NK-92 treated with Interleukin-12 subunit alpha and Interleukin-12 subunit beta, amount 100 ng/mL, for 24 hours (cell line): ENCODE measurements around the gene ASPHD1.
"Not testable (repeated sequence)": the region's sequence is repeated elsewhere in the genome, so short reads cannot be mapped to it uniquely, and the experiment has no call there.

ENCODE experiments used
- DNase-seq: peaks from one replicate; lab custom pipeline; 2025; lab: John Stamatoyannopoulos, UW

Gene ASPHD1

GRCh38 chr16:29900102-29900887, at the start of gene ASPHD1:
TSS of gene ASPHD1 (plus strand) at chr16:29900488. CDS start at chr16:29900972, 484 bp downstream.
- no peak for DNase-seq

DNA sequence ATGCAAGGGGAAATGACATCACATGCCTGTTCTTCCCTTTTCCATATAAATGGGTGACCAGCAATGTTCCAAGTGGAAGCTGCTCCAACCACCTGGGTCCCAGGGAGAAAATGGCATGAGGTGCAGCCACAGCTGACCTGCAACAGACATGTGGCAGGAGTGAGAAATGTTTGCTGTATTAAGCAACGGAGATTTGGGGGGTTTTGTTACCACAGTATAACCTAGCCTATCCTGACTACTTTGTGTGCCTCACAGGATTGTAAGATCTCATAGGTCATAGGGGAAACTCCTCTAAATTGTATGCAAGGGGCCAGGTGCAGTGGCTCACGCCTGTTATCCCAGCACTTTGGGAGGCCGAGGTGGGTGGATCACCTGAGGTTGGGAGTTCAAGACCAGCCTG, 49.3 kb upstream of the ASPHD1 start:
- DNase-seq = no peak

- DNase-seq = no peak
Observed at GRCh38 chr16:29852654-29853053, 47.6 kb upstream of the ASPHD1 start.

DNA sequence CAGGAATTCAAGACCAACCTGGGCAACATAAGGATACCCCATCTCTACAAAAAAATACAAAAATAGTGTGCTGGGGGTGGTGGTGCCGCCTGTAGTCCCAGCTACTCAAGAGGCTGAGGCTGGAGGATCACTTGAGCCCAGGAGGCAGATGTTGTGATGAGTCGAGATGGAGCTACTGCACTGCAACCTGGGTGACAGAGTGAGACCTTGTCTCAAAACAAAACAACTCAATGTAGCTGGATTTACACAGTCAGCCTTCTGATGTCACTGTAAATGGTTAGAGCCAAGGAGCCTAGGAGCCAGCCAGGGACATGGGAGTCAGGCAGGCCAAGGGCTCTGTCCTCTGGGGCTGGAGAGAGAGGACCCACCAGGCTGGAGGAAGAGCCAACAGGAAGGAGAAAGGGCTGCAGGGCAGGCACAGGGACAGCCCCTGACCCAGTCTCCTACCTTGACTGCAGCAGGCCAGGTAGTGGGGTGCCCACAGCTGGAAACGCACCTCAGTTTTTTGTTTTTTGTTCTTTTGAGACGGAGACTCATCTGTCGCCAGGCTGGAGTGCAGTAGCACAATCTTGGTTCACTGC, 45.7 kb upstream of the ASPHD1 start:
- no peak for DNase-seq

DNA sequence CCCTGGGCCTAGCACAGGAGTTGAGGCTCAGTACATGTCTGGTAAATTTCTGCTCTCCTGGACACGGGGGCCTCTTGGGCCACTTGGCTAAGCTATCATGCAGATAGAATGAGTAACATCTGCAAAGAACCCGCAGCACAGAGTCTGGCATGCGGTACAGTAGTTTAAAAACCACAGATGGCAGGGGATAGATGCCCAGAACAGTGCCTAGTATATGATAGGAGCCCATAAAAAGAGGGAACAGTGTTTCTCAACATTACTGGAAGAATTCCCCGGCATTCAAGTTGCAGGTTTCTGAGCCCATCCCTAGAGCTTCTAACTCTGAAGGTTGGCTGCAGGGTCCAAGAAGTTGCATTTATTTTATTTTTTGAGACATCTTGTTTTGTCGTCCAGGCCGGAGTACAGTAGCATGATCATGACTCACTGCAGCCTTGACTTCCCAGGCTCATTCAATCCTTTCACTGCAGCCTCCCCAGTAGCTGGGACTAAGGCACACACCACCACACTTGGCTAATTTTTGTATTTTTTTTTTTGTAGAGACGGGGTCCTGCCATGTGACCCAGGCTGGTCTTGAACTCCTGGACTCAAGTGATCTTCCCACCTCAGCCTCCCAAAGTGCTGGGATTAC, 43.0 kb upstream of the ASPHD1 start:
- DNase-seq = no peak

GRCh38 chr16:29858149-29858849, 42.0 kb upstream of the ASPHD1 start:
- DNase-seq = no peak

DNA sequence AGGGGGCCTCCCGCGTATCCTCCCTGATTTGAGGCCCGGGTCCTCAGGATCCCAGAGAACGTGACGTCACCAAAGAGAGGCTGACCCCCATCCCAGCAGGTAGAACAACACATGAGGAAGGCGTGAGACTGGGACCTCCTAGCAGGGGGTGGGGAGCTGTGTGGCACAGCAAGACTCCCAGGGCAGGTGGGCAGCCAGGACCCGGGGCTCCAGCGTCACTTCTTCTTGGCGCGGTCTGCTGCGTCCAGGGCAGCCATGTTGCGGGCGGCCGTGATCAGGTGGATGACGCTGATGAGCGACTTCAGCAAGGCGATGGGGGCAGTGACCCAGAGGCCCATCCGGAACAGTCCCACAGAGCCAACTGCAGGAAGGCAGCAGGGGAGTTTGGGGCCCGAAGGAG, 41.3 kb upstream of the ASPHD1 start:
- DNase-seq = no peak

- no peak for DNase-seq
Observed at GRCh38 chr16:29860218-29860617, 40.1 kb upstream of the ASPHD1 start.

DNA sequence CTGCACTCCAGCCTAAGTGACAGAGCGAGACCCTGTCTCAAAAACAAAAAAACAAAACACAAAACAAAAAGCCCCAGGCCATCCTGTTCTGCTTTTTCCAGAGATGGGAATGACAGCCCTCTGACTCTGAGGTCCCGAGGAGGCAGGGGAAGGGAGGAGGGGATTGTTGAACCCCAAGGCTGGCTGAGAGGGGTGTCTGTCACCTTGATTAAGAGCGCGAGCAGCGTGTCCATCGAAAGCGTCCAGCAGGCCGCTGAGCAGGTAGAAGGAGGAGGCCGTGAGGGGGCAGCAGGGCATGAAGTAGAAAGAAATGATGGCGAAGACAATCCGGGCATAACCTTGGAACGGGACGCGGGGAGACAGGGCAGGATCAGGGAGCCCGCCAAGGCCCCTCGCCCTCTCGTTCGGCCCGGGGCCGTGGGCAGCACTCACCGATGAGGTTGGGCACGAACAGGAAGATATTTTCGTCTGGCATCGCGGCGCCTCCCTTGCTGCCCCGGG, 37.9 kb upstream of the ASPHD1 start:
- DNase-seq = no peak

- peak; percentile 91 for DNase-seq
Observed at GRCh38 chr16:29862884-29863668, 37.2 kb upstream of the ASPHD1 start, which contains the start of gene CDIPT. TSS of gene CDIPT (minus strand) at chr16:29863226. CDS start at chr16:29862857, 369 bp downstream.

GRCh38 chr16:29863669-29863984, 36.7 kb upstream of the ASPHD1 start:
- DNase-seq = no peak

DNA sequence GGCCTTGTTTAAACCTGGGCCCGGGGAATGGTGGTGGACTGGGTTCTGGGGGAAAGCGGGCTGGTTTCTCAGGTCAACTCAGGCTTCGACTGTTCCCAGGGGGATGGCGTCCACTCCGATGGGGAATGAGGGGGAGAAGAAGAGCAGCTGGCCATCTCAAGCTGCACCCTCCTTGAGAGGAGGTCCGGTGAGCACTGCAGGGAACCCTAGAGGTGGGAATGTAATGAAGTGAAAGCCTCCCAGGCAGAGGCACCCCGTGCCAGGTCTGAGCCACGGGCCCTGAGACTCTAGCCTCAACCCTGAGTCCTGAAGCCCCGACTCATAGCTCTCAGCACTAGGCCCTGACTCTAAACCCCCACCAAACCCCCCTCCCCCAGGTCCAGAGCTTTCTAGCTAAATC, 36.1 kb upstream of the ASPHD1 start:
- DNase-seq = no peak

- no peak for DNase-seq
Observed at GRCh38 chr16:29868396-29869009, 31.8 kb upstream of the ASPHD1 start.

- DNase-seq = not testable (repeated sequence)
Observed at GRCh38 chr16:29869067-29869466, 31.2 kb upstream of the ASPHD1 start.

DNA sequence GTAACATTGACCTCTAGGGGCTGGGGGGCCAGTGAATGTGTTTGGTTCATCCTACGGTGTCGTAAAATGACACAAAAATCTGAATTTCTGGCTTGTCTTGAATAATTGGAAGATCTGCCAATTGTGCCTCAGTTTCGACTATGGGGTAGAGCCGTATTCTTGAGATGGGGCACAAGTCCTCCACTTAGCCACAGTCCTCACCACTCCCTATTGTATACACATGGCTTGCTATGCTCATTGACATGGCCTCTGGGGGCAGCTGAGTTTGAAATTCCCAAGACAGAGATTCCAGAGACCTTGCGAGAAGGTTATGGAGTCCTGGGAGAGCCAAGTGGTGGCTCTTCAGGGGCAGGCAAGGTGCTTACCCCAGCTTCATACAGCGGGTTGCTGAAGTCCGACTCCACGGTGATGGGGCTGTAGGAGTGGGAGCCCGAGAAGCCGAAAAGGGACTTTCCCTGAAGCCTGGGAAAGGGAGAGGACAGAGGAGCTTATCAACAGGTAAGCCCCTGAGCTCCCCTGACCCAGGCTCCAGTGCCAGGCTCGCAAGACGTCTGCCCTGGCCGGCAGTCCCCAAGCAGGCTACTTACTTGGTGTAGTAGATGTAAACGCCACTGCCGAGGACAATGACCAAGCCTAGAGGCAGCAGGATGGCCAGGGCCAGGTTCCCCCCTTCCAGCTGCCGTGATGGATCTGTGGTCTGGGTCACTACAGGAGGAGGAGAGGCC, 28.3 kb upstream of the ASPHD1 start:
- DNase-seq = no peak

GRCh38 chr16:29873319-29873718, 27.0 kb upstream of the ASPHD1 start:
- no peak for DNase-seq

DNA sequence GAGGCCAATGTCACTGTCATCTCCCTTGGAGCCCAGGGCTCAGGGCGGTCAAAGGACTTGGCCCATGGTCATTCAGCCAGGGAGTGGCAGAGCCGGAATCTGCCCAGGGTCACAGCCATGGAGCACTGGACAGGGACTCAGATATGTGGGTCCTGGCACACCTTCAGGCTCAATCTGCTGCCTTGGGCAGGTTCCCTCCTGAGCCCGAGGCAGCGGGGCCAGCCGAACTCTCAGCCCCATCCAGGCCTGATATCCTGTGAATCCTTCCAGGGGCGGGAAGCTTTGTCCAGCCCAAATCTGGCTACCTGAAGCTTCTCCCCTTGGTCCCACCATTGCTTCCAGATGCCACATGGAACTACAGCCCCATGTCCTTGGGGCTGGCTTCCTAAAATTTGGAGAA, 25.1 kb upstream of the ASPHD1 start:
- no peak for DNase-seq

DNA sequence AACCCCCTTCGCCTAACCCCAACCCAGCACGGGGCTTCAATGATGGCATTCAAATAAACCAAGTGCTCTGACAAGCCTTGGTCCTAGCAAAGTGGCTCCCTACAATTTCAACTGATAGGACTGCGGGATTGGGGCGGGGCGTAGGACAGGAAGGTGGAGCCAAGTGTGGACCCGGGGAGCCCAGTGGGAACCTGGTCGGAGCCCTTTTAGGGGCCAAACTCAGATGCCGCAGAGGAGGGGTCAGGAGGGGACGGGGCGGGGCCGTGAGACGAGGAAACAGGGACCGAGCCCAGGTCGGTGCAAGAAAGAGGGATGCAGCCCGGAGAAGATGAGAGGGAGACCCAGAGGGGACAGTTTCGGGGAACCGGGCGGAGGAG, 24.1 kb upstream of the ASPHD1 start:
- no peak for DNase-seq

DNA sequence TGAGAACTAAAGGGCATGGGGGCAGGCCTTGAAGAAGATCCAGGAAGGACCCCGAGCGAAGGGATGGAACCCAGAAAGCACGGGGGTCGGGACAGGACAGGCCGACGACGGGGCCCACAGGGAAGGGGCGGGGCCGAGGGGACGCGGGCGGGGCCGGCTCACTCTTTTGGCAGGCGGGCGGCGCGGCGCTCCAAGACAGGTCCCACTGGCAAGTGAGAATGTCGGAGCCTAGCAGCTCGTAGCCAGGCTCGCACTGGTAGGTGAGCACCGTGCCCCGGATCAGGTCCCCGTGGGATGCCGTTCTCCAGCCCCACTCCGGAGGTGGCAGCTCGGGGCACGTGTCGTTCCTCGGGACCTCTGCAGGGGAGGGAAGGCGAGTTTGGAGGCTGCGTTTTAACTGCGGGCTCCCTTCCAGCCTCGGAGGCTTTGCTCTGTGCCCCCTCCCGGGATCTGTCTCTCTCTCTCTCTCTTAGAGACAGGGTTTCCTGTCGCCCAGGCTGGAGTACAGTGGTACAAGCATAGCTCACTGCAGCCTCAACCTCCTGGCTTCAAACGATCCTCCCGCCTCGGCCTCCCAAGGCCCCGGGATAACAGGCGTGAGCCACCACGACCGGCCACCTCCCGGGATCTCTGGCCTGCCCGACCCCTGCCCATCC, 23.6 kb upstream of the ASPHD1 start:
- no peak for DNase-seq
